Measurements from ENCODE around the gene UNKL.

- TF ChIP-seq CTCF (IDR thresholded peaks at IDR 0.05) (no peak), POLR2A (IDR thresholded peaks at IDR 0.05) (no peak)
These were observed 88.1 kb downstream of the UNKL start for GRCh38 chr16:1326391-1326790.
